ENCODE data around the gene FCRL5.

The FCRL5 gene

GRCh38 chr1:157469300-157469699, 83.0 kb downstream of the FCRL5 start:
- no peak for DNase-seq (ENCODE audit: low spot score)

GRCh38 chr1:157466011-157466410, 86.3 kb downstream of the FCRL5 start:
- no peak overlapping the region for H3K18ac ChIP-seq (ENCODE audit: low read length)
- no peaks in the 10 kb centered on the region for H3K79me1 ChIP-seq (ENCODE audit: low read depth, low read length)
- WGBS, 2 donors (ENCODE audit: extremely low coverage in 2 of 2, insufficient read length in 2 of 2, insufficient replicate concordance in 1 of 2), result no CpG with 5 or more reads among the region's 5 CpGs
- no peak overlapping the region for H3K9ac ChIP-seq (ENCODE audit: low read depth, low read length, poor library complexity)
- H3K9me3 ChIP-seq (replicated peaks in 1 of 2; ENCODE audit: control insufficient read depth in 2 of 2, insufficient read depth in 1 of 2, low read depth in 1 of 2, low read length in 2 of 2), result peaks cover 0 to 2% of the 10 kb centered on the region in 2 donors
- no peak overlapping the region for H4K91ac ChIP-seq (ENCODE audit: low read depth, low read length, poor library complexity)
- no peaks in the 10 kb centered on the region for H3K36me3 ChIP-seq (replicated peaks in 1 of 2; ENCODE audit: control insufficient read depth in 2 of 2, insufficient read depth in 2 of 2, low read length in 2 of 2)
- no peak overlapping the region for H4K8ac ChIP-seq (ENCODE audit: low read depth, low read length)
- H2AK5ac ChIP-seq (ENCODE audit: low read depth, low read length), result no peak overlapping the region
- H2BK12ac ChIP-seq (ENCODE audit: low read length), result no peak overlapping the region
- peaks cover 0 to 2% of the 10 kb centered on the region in 2 donors for H3K4me1 ChIP-seq (ENCODE audit: control insufficient read depth in 2 of 2, insufficient read depth in 1 of 2, low read depth in 1 of 2, low read length in 2 of 2)
- no peak overlapping the region for H3K14ac ChIP-seq (ENCODE audit: low read length)
- H3K4me3 ChIP-seq (ENCODE audit: low read length in 2 of 2), result no peak overlapping the region
- no peak overlapping the region for H2BK15ac ChIP-seq (ENCODE audit: low read length)
- H2BK120ac ChIP-seq (ENCODE audit: low read depth, low read length), result no peak overlapping the region
- H3K27ac ChIP-seq (replicated peaks; ENCODE audit: low read length), result no peak overlapping the region
- H3K4me2 ChIP-seq (ENCODE audit: insufficient read depth, low read length, poor library complexity, severe bottlenecking), result no peak overlapping the region
- H3K27me3 ChIP-seq (ENCODE audit: control insufficient read depth in 3 of 3, insufficient read depth in 3 of 3, low read depth in 1 of 3, low read length in 3 of 3), result no peaks in the 10 kb centered on the region
- no peak overlapping the region for H2AFZ ChIP-seq (ENCODE audit: low read length)
- no peak overlapping the region for H3K4ac ChIP-seq (ENCODE audit: low read length)
- H2BK5ac ChIP-seq (ENCODE audit: low read length), result no peak overlapping the region
- DNase-seq (ENCODE audit: low spot score), result no peak
- no peak overlapping the region for H3K23ac ChIP-seq (ENCODE audit: low read depth, low read length, poor library complexity)

More at GRCh38 chr1:157469300-157469699, 83.0 kb downstream of the FCRL5 start:
- Histone ChIP-seq H3K14ac (ENCODE audit: low read length) (no peak overlapping the region), H2BK120ac (ENCODE audit: low read depth, low read length) (no peak overlapping the region), H3K4me3 (ENCODE audit: low read length in 2 of 2) (no peak overlapping the region), H3K27ac (replicated peaks; ENCODE audit: low read length) (no peak overlapping the region), H3K9ac (ENCODE audit: low read depth, low read length, poor library complexity) (no peak overlapping the region), H2AK5ac (ENCODE audit: low read depth, low read length) (no peak overlapping the region), H3K18ac (ENCODE audit: low read length) (no peak overlapping the region), H2BK5ac (ENCODE audit: low read length) (no peak overlapping the region), H4K91ac (ENCODE audit: low read depth, low read length, poor library complexity) (no peak overlapping the region), H3K79me1 (ENCODE audit: low read depth, low read length) (no peaks in the 10 kb centered on the region), H3K27me3 (ENCODE audit: control insufficient read depth in 3 of 3, insufficient read depth in 3 of 3, low read depth in 1 of 3, low read length in 3 of 3) (no peaks in the 10 kb centered on the region), H2BK15ac (ENCODE audit: low read length) (no peak overlapping the region), H3K9me3 (replicated peaks in 1 of 2; ENCODE audit: control insufficient read depth in 2 of 2, insufficient read depth in 1 of 2, low read depth in 1 of 2, low read length in 2 of 2) (peaks cover 0 to 2% of the 10 kb centered on the region in 2 donors), H2AFZ (ENCODE audit: low read length) (no peak overlapping the region), H2BK12ac (ENCODE audit: low read length) (no peak overlapping the region), H3K4me2 (ENCODE audit: insufficient read depth, low read length, poor library complexity, severe bottlenecking) (no peak overlapping the region), H3K23ac (ENCODE audit: low read depth, low read length, poor library complexity) (no peak overlapping the region), H3K36me3 (replicated peaks in 1 of 2; ENCODE audit: control insufficient read depth in 2 of 2, insufficient read depth in 2 of 2, low read length in 2 of 2) (no peaks in the 10 kb centered on the region), H3K4ac (ENCODE audit: low read length) (no peak overlapping the region), H4K8ac (ENCODE audit: low read depth, low read length) (no peak overlapping the region), H3K4me1 (ENCODE audit: control insufficient read depth in 2 of 2, insufficient read depth in 1 of 2, low read depth in 1 of 2, low read length in 2 of 2) (peaks cover 0 to 2% of the 10 kb centered on the region in 2 donors)
- WGBS, 2 donors (ENCODE audit: extremely low coverage in 2 of 2, insufficient read length in 2 of 2, insufficient replicate concordance in 1 of 2), result no CpG with 5 or more reads among the region's 3 CpGs

Measured in neuronal stem cell (in vitro differentiated cells).